Ramos (cell line): Measurements from ENCODE around the gene SCN4B.

Experiments
- in situ Hi-C: fragments of 300-500 bp; cut with MboI; formaldehyde crosslinking; loops from one replicate; pipeline ENCODE4 v1.14.3; 2022; ENCODE audit warnings: low sequenced_read_pairs; ENCODE audit not compliant: unreplicated experiment

The SCN4B gene

GRCh38 chr11:118155776-118156530 lies 3.3 kb upstream of the SCN4B start:
- in situ Hi-C loops: no loop called here

GRCh38 chr11:118154641-118155040 lies 2.0 kb upstream of the SCN4B start:
- in situ Hi-C loops: no loop called here

- in situ Hi-C loops: no loop called here
Measured at GRCh38 chr11:118153976-118154375, 1.4 kb upstream of the SCN4B start.

GRCh38 chr11:118153516-118153915 lies 893 bp upstream of the SCN4B start:
- in situ Hi-C loops: no loop called here

GRCh38 chr11:118152020-118152551 lies 537 bp downstream of the SCN4B start:
- in situ Hi-C loops: no loop called here

- in situ Hi-C loops: no loop called here
Measured at GRCh38 chr11:118151431-118151830, 1.2 kb downstream of the SCN4B start.

- in situ Hi-C loops: no loop called here
Measured at GRCh38 chr11:118149493-118149892, 3.1 kb downstream of the SCN4B start.

GRCh38 chr11:118148856-118149255 lies 3.8 kb downstream of the SCN4B start:
- in situ Hi-C loops: no loop called here

GRCh38 chr11:118148240-118148639 lies 4.4 kb downstream of the SCN4B start:
- in situ Hi-C loops: no loop called here

- in situ Hi-C loops: no loop called here
Measured at GRCh38 chr11:118147502-118147901, 5.1 kb downstream of the SCN4B start.

GRCh38 chr11:118146554-118146953 lies 6.1 kb downstream of the SCN4B start:
- in situ Hi-C loops: no loop called here

GRCh38 chr11:118145285-118146227 lies 7.1 kb downstream of the SCN4B start:
- in situ Hi-C loops: no loop called here

GRCh38 chr11:118144301-118145268 lies 8.0 kb downstream of the SCN4B start:
- in situ Hi-C loops: no loop called here

GRCh38 chr11:118143661-118144185 lies 8.9 kb downstream of the SCN4B start:
- in situ Hi-C loops: no loop called here

GRCh38 chr11:118142809-118143208 lies 9.8 kb downstream of the SCN4B start:
- in situ Hi-C loops: no loop called here

GRCh38 chr11:118142081-118142480 lies 10.5 kb downstream of the SCN4B start:
- in situ Hi-C loops: no loop called here

GRCh38 chr11:118139578-118139977 lies 13.0 kb downstream of the SCN4B start:
- in situ Hi-C loops: no loop called here

GRCh38 chr11:118138839-118139420 lies 13.7 kb downstream of the SCN4B start:
- in situ Hi-C loops: no loop called here

- in situ Hi-C loops: no loop called here
Measured at GRCh38 chr11:118136801-118137200, 15.8 kb downstream of the SCN4B start.
